RCC 7860 (cell line): Measurements from ENCODE around the gene RRBP1.

Experiments
- DNase-seq: peaks from one replicate; pipeline ENCODE4 v3.0.0-alpha.2; 2015; ENCODE audit warnings: low spot score
- FAIRE-seq: peaks from 2 replicates; lab custom pipeline; 2012; peaks lifted over from hg19 to GRCh38; lab: Jason Lieb, UNC

Gene RRBP1

GRCh38 chr20:17651129-17651759 lies 30.8 kb downstream of the RRBP1 start:
- DNase-seq (no peak), FAIRE-seq (no peak)

GRCh38 chr20:17650301-17651128 lies 31.5 kb downstream of the RRBP1 start:
- DNase-seq (no peak), FAIRE-seq (no peak)

- no peak for FAIRE-seq
- no peak for DNase-seq
Measured at GRCh38 chr20:17648791-17649730, 33.0 kb downstream of the RRBP1 start.

GRCh38 chr20:17648315-17648646 lies 33.8 kb downstream of the RRBP1 start:
- no peak for FAIRE-seq
- DNase-seq: no peak

- FAIRE-seq: no peak
- no peak for DNase-seq
Measured at GRCh38 chr20:17647391-17648314, 34.4 kb downstream of the RRBP1 start.

- DNase-seq (no peak), FAIRE-seq (no peak)
Measured at GRCh38 chr20:17646961-17647301, 35.1 kb downstream of the RRBP1 start.

- DNase-seq (no peak), FAIRE-seq (no peak)
Measured at GRCh38 chr20:17646209-17646960, 35.7 kb downstream of the RRBP1 start.

- FAIRE-seq (no peak), DNase-seq (no peak)
Measured at GRCh38 chr20:17645546-17646208, 36.4 kb downstream of the RRBP1 start.

- FAIRE-seq (no peak), DNase-seq (no peak)
Measured at GRCh38 chr20:17645010-17645409, 37.0 kb downstream of the RRBP1 start.

- DNase-seq (no peak), FAIRE-seq (no peak)
Measured at GRCh38 chr20:17644451-17644850, 37.6 kb downstream of the RRBP1 start.

GRCh38 chr20:17643531-17644188 lies 38.4 kb downstream of the RRBP1 start:
- FAIRE-seq (no peak), DNase-seq (no peak)

- FAIRE-seq (no peak), DNase-seq (no peak)
Measured at GRCh38 chr20:17642404-17643269, 39.4 kb downstream of the RRBP1 start.

- FAIRE-seq: no peak
Measured at GRCh38 chr20:17641993-17642392, 40.0 kb downstream of the RRBP1 start.

GRCh38 chr20:17641520-17641964 lies 40.5 kb downstream of the RRBP1 start:
- no peak for FAIRE-seq
- DNase-seq: no peak

More at GRCh38 chr20:17641993-17642392, 40.0 kb downstream of the RRBP1 start:
- DNase-seq: no peak

GRCh38 chr20:17640875-17641378 lies 41.1 kb downstream of the RRBP1 start:
- no peak for FAIRE-seq

GRCh38 chr20:17640146-17640874 lies 41.7 kb downstream of the RRBP1 start:
- DNase-seq (no peak), FAIRE-seq (no peak)

More at GRCh38 chr20:17640875-17641378, 41.1 kb downstream of the RRBP1 start:
- no peak for DNase-seq
